Breast epithelium (tissue), 4 donors: ENCODE measurements around the gene ZBTB12. TPM values are rescaled to one million over a fixed set of nuclear protein-coding genes. Genes with fewer than 3 reads are reported as not detected.

ENCODE experiments used
- DNase-seq, 2 donors: peaks; one replicate each; pipeline ENCODE4 v3.0.0-alpha.2; 2019; ENCODE audit warnings: low spot score in 2 of 2
- H3K27ac ChIP-seq, 2 donors: fragments of 200-600 bp; sonication (generic) in 1 of 2; one replicate each; pipeline ENCODE4 v1.5.1; 2016 to 2019; ENCODE audit warnings: mild to moderate bottlenecking in 1 of 2
- H3K27me3 ChIP-seq, 2 donors: fragments of 200-600 bp; sonication (generic) in 1 of 2; one replicate each; pipeline versions ENCODE4 v1.5.1 to v1.6.0; 2017 to 2019; ENCODE audit warnings: control low read depth in 1 of 2, mild to moderate bottlenecking in 1 of 2
- H3K36me3 ChIP-seq: fragments of 200-600 bp; one replicate; pipeline ENCODE4 v1.5.1; 2019
- H3K4me1 ChIP-seq, 2 donors: fragments of 200-600 bp; sonication (generic); one replicate each; pipeline ENCODE4 v1.5.1; 2016 to 2019; ENCODE audit warnings: control low read depth in 1 of 2
- H3K4me3 ChIP-seq, 3 donors: fragments of 200-600 bp; sonication (generic); 1 replicate in 2 of 3; 2 replicates in 1 of 3; pipeline ENCODE4 v1.5.1; 2016 to 2019; ENCODE audit warnings: mild to moderate bottlenecking in 3 of 3, moderate library complexity in 2 of 3
- H3K9me3 ChIP-seq, 2 donors: fragments of 200-600 bp; sonication (generic) in 1 of 2; one replicate each; pipeline ENCODE4 v1.5.1; 2016 to 2019; ENCODE audit warnings: control low read depth in 1 of 2
- POLR2A ChIP-seq: fragments of 450-650 bp; IDR thresholded peaks from one replicate; pipeline ENCODE4 v1.6.1; 2016; ENCODE audit warnings: antibody characterized with exemption, mild to moderate bottlenecking, moderate library complexity
- POLR2AphosphoS5 ChIP-seq, 3 donors: sonication (generic); formaldehyde crosslinking; IDR thresholded peaks; one replicate each; pipeline ENCODE4 v1.6.1; 2017; ENCODE audit warnings: antibody characterized with exemption in 3 of 3
- intact Hi-C: fragments of 100-400 bp; cut with DNase I; formaldehyde crosslinking; loops from one replicate; pipeline ENCODE4 v1.15.1; 2023; ENCODE audit warnings: low total_unique reads
- total RNA-seq, 3 donors: library from RNA; depleted of rRNA; stranded (reverse); fragments of >200 nt; gene quantifications; one replicate each; pipeline ENCODE4 v1.1.0, GENCODE V29; 2016
- TF ChIP-seq, protein P1 (sequence below), 3 donors: fragments of 450-650 bp; IDR thresholded peaks; one replicate each; pipeline ENCODE4 v1.5.1; 2016 to 2017; ENCODE audit warnings: antibody characterized with exemption in 3 of 3, mild to moderate bottlenecking in 3 of 3, moderate library complexity in 3 of 3

Gene ZBTB12
- total RNA-seq, 3 donors from 2014 or later, result 0.64 to 3.3 (median 1.9) TPM

- H3K27ac ChIP-seq, result peak overlapping the region in 1 of 2 donors; percentile 16
- H3K9me3 ChIP-seq, result no peaks in the 10 kb centered on the region
- no peak overlapping the region for H3K4me3 ChIP-seq
- intact Hi-C loops, result no loop called here
- H3K4me1 ChIP-seq, result no peaks in the 10 kb centered on the region
- no peaks in the 10 kb centered on the region for H3K27me3 ChIP-seq
- no peak for DNase-seq
- peaks cover 18% of the 10 kb centered on the region for H3K36me3 ChIP-seq
- TF ChIP-seq POLR2A (no peak), POLR2AphosphoS5 (IDR thresholded peaks at IDR 0.05) (no peak)
- TF ChIP-seq, protein P1, sequence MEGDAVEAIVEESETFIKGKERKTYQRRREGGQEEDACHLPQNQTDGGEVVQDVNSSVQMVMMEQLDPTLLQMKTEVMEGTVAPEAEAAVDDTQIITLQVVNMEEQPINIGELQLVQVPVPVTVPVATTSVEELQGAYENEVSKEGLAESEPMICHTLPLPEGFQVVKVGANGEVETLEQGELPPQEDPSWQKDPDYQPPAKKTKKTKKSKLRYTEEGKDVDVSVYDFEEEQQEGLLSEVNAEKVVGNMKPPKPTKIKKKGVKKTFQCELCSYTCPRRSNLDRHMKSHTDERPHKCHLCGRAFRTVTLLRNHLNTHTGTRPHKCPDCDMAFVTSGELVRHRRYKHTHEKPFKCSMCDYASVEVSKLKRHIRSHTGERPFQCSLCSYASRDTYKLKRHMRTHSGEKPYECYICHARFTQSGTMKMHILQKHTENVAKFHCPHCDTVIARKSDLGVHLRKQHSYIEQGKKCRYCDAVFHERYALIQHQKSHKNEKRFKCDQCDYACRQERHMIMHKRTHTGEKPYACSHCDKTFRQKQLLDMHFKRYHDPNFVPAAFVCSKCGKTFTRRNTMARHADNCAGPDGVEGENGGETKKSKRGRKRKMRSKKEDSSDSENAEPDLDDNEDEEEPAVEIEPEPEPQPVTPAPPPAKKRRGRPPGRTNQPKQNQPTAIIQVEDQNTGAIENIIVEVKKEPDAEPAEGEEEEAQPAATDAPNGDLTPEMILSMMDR (IDR thresholded peaks at IDR 0.05), result no peak
Measured at GRCh38 chr6:31879143-31879542, 22.7 kb downstream of the ZBTB12 start.

DNA sequence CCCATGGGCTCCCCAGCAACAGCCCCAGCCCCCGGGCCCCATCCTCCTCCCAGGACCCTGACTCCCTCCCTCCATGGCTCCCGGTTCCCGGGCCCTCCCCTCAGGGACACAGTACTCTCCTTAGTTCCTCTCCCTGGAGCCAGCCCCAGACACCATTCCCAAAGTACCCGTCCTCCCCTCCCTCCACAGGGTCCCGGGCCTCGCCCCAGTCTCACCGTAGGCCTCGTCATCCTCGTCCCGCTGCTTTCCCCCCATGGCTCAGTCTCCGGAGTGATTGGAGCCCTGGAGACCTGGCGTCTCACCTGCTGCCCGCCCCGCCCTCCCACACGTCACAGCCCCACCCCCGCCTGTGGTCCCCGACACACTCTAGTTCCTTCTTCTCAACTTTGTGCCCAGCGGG lies 23.2 kb downstream of the ZBTB12 start, which contains the start of gene SLC44A4:
Gene SLC44A4 (minus strand): TSS at position 272 of the 400 bp plus-strand sequence. CDS start 17 bp downstream, at position 255.
- intact Hi-C loops, result no loop called here
- H3K9me3 ChIP-seq, result no peaks in the 10 kb centered on the region
- peak within 1 kb of the TSS; percentile 53 to 59 for H3K27ac ChIP-seq
- no peak for DNase-seq
- TF ChIP-seq POLR2A (no peak), POLR2AphosphoS5 (IDR thresholded peaks at IDR 0.05) (no peak)
- TF ChIP-seq, protein P1 (IDR thresholded peaks at IDR 0.05), result no peak
- H3K4me1 ChIP-seq, result no peaks in the 10 kb centered on the region
- H3K4me3 ChIP-seq, result peak within 1 kb of the TSS in 2 of 3 donors; percentile 30 to 48
- H3K36me3 ChIP-seq, result peaks cover 16% of the 10 kb centered on the region
- no peaks in the 10 kb centered on the region for H3K27me3 ChIP-seq

GRCh38 chr6:31878222-31878621 lies 23.7 kb downstream of the ZBTB12 start:
- DNase-seq, result no peak
- intact Hi-C loops, result no loop called here
- Histone ChIP-seq H3K9me3 (no peaks in the 10 kb centered on the region), H3K27me3 (no peaks in the 10 kb centered on the region), H3K4me3 (peak overlapping the region in 2 of 3 donors; percentile 30 to 48), H3K27ac (peak overlapping the region; percentile 53 to 59), H3K4me1 (no peaks in the 10 kb centered on the region), H3K36me3 (peaks cover 11% of the 10 kb centered on the region)
- TF ChIP-seq, protein P1 (IDR thresholded peaks at IDR 0.05), result no peak
- TF ChIP-seq POLR2AphosphoS5 (IDR thresholded peaks at IDR 0.05) (no peak), POLR2A (no peak)

DNA sequence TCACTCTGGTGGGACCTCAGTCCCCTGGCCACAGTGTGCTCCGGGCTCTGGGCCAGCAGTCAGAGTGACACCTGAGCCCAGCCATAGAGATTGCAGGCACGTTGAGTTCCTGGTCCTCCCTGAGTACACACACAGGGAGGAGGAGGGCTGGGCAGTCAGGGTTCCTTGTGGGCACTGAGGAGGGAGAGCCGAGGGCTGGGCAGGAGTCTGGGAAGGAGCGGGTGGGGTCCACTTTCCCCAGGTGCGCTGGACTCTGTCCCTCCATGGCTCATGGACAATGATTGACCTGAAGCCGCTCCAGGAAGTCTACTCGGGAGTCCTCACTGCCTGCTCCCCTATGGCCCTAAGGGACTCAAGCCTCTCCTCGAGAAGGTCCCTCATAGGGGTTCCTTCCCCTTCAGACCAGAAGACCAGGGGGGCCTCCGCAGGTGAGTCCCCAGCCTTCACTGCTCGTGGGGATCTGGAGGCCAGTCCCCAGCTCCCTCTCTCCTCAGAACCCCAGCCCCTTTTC lies 24.2 kb downstream of the ZBTB12 start:
- no peaks in the 10 kb centered on the region for H3K9me3 ChIP-seq
- peak overlapping the region in 2 of 3 donors; percentile 11 to 48 for H3K4me3 ChIP-seq
- H3K36me3 ChIP-seq, result peaks cover 10% of the 10 kb centered on the region
- no peaks in the 10 kb centered on the region for H3K27me3 ChIP-seq
- peak overlapping the region; percentile 53 to 59 for H3K27ac ChIP-seq
- no peak for TF ChIP-seq POLR2A
- TF ChIP-seq POLR2AphosphoS5 (IDR thresholded peaks at IDR 0.05), result no peak
- intact Hi-C loops, result no loop called here
- no peaks in the 10 kb centered on the region for H3K4me1 ChIP-seq
- DNase-seq, result peak; percentile 42 to 75

GRCh38 chr6:31877125-31877650 lies 24.7 kb downstream of the ZBTB12 start:
- intact Hi-C loops, result no loop called here
- Histone ChIP-seq H3K4me1 (no peaks in the 10 kb centered on the region), H3K27ac (peak overlapping the region; percentile 53 to 59), H3K27me3 (no peaks in the 10 kb centered on the region), H3K36me3 (peaks cover 10% of the 10 kb centered on the region), H3K4me3 (peak overlapping the region in 1 of 3 donors; percentile 48), H3K9me3 (no peaks in the 10 kb centered on the region)
- no peak for DNase-seq
- TF ChIP-seq POLR2A (no peak), POLR2AphosphoS5 (IDR thresholded peaks at IDR 0.05) (no peak)
- TF ChIP-seq, protein P1 (IDR thresholded peaks at IDR 0.05), result no peak
